ENCODE results near the gene MSI2.

DNA sequence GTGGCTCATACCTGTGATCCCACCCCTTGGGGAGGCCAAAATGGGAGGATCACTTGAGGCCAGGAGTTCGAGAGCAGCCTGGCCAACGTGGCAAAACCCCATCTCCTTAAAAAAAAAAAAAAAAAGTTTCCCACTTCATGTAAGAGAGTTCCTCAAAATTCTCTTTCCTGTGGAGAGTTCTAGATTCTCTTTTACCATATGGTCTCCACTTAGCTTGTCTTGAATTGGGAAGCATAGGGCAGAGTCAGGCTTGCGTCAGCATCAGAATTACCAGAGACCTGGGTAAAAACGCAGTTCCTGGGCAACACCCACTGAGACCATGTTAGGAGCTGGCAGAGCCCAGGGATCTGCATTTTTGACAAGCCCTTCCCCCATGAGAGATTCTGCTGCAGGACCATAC, 330.4 kb downstream of the MSI2 start:
- TF ChIP-seq, protein P1, sequence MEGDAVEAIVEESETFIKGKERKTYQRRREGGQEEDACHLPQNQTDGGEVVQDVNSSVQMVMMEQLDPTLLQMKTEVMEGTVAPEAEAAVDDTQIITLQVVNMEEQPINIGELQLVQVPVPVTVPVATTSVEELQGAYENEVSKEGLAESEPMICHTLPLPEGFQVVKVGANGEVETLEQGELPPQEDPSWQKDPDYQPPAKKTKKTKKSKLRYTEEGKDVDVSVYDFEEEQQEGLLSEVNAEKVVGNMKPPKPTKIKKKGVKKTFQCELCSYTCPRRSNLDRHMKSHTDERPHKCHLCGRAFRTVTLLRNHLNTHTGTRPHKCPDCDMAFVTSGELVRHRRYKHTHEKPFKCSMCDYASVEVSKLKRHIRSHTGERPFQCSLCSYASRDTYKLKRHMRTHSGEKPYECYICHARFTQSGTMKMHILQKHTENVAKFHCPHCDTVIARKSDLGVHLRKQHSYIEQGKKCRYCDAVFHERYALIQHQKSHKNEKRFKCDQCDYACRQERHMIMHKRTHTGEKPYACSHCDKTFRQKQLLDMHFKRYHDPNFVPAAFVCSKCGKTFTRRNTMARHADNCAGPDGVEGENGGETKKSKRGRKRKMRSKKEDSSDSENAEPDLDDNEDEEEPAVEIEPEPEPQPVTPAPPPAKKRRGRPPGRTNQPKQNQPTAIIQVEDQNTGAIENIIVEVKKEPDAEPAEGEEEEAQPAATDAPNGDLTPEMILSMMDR (IDR thresholded peaks at IDR 0.05), result no peak
- TF ChIP-seq POLR2AphosphoS5 (IDR thresholded peaks at IDR 0.05) (no peak), EP300 (IDR thresholded peaks at IDR 0.05) (no peak)

Data from suprapubic skin (tissue), 4 donors.